ENCODE results near the gene MED13.

MED13 gene

GRCh38 chr17:62064791-62065563 lies at the start of gene MED13:
Gene MED13 (minus strand): TSS chr17:62065278. CDS start chr17:62065205, 73 bp downstream.
- peak within 1 kb of the TSS; percentile 92 to 99 for H3K4me3 Mint-ChIP-seq
- H3K9me3 Mint-ChIP-seq, result no peaks in the 10 kb centered on the region
- H3K27me3 Mint-ChIP-seq, result no peaks in the 10 kb centered on the region
- DNase-seq (peak; percentile 63 to 64), ATAC-seq (peak; percentile 51)
- peak within 1 kb of the TSS; percentile 99 for H3K27ac Mint-ChIP-seq
- peaks cover 40% of the 10 kb centered on the region for H3K4me1 Mint-ChIP-seq

GRCh38 chr17:62112229-62112628 lies 47.2 kb upstream of the MED13 start:
- ATAC-seq (no peak), DNase-seq (no peak)
- Mint-ChIP-seq H3K27me3 (no peaks in the 10 kb centered on the region), H3K27ac (no peak overlapping the region), H3K4me1 (no peaks in the 10 kb centered on the region), H3K9me3 (no peaks in the 10 kb centered on the region), H3K4me3 (no peak overlapping the region)

- no peaks in the 10 kb centered on the region for H3K27me3 Mint-ChIP-seq
- ATAC-seq (no peak), DNase-seq (no peak)
- no peak overlapping the region for H3K4me3 Mint-ChIP-seq
- no peaks in the 10 kb centered on the region for H3K9me3 Mint-ChIP-seq
- no peak overlapping the region for H3K27ac Mint-ChIP-seq
- H3K4me1 Mint-ChIP-seq, result no peaks in the 10 kb centered on the region
Measured at GRCh38 chr17:62111562-62112171, 46.6 kb upstream of the MED13 start.

- no peak for DNase-seq
- ATAC-seq, result no peak
- Mint-ChIP-seq H3K27me3 (no peaks in the 10 kb centered on the region), H3K4me1 (no peaks in the 10 kb centered on the region), H3K4me3 (no peak overlapping the region), H3K27ac (no peak overlapping the region), H3K9me3 (no peaks in the 10 kb centered on the region)
Measured at GRCh38 chr17:62110923-62111484, 45.9 kb upstream of the MED13 start.

GRCh38 chr17:62109924-62110323 lies 44.8 kb upstream of the MED13 start:
- Mint-ChIP-seq H3K4me1 (no peaks in the 10 kb centered on the region), H3K4me3 (no peak overlapping the region), H3K27me3 (no peaks in the 10 kb centered on the region), H3K9me3 (no peaks in the 10 kb centered on the region), H3K27ac (no peak overlapping the region)
- DNase-seq, result no peak
- no peak for ATAC-seq

GRCh38 chr17:62109378-62109902 lies 44.4 kb upstream of the MED13 start:
- no peaks in the 10 kb centered on the region for H3K9me3 Mint-ChIP-seq
- H3K4me1 Mint-ChIP-seq, result no peaks in the 10 kb centered on the region
- peak; percentile 72 to 75 for DNase-seq
- H3K27ac Mint-ChIP-seq, result peak overlapping the region in 1 of 2 donors; percentile 48
- H3K4me3 Mint-ChIP-seq, result no peak overlapping the region
- no peaks in the 10 kb centered on the region for H3K27me3 Mint-ChIP-seq
- ATAC-seq, result peak; percentile 100

GRCh38 chr17:62105861-62106260 lies 40.8 kb upstream of the MED13 start:
- Mint-ChIP-seq H3K27ac (no peak overlapping the region), H3K4me1 (no peaks in the 10 kb centered on the region), H3K27me3 (no peaks in the 10 kb centered on the region), H3K9me3 (no peaks in the 10 kb centered on the region), H3K4me3 (no peak overlapping the region)
- no peak for DNase-seq
- no peak for ATAC-seq

- H3K27ac Mint-ChIP-seq, result no peak overlapping the region
- no peaks in the 10 kb centered on the region for H3K27me3 Mint-ChIP-seq
Measured at GRCh38 chr17:62105357-62105756, 40.3 kb upstream of the MED13 start.

GRCh38 chr17:62101515-62101914 lies 36.4 kb upstream of the MED13 start:
- Mint-ChIP-seq H3K27ac (no peak overlapping the region), H3K4me3 (no peak overlapping the region), H3K9me3 (no peaks in the 10 kb centered on the region), H3K4me1 (peaks cover 29% of the 10 kb centered on the region), H3K27me3 (no peaks in the 10 kb centered on the region)
- DNase-seq, result no peak
- ATAC-seq, result no peak

More at GRCh38 chr17:62105357-62105756, 40.3 kb upstream of the MED13 start:
- DNase-seq, result no peak
- Mint-ChIP-seq H3K9me3 (no peaks in the 10 kb centered on the region), H3K4me1 (peaks cover 2% of the 10 kb centered on the region), H3K4me3 (no peak overlapping the region)
- ATAC-seq, result no peak

GRCh38 chr17:62101090-62101489 lies 36.0 kb upstream of the MED13 start:
- Mint-ChIP-seq H3K27ac (no peak overlapping the region), H3K4me1 (peaks cover 29% of the 10 kb centered on the region), H3K27me3 (no peaks in the 10 kb centered on the region), H3K4me3 (no peak overlapping the region), H3K9me3 (no peaks in the 10 kb centered on the region)
- DNase-seq (no peak), ATAC-seq (no peak)

GRCh38 chr17:62100055-62100454 lies 35.0 kb upstream of the MED13 start:
- no peak overlapping the region for H3K27ac Mint-ChIP-seq
- ATAC-seq (no peak), DNase-seq (no peak)
- H3K27me3 Mint-ChIP-seq, result no peaks in the 10 kb centered on the region
- H3K4me3 Mint-ChIP-seq, result no peak overlapping the region
- H3K9me3 Mint-ChIP-seq, result no peaks in the 10 kb centered on the region
- H3K4me1 Mint-ChIP-seq, result peaks cover 29% of the 10 kb centered on the region

GRCh38 chr17:62099532-62099931 lies 34.5 kb upstream of the MED13 start:
- H3K27ac Mint-ChIP-seq, result no peak overlapping the region
- no peak overlapping the region for H3K4me3 Mint-ChIP-seq
- H3K9me3 Mint-ChIP-seq, result no peaks in the 10 kb centered on the region
- ATAC-seq (no peak), DNase-seq (no peak)
- H3K27me3 Mint-ChIP-seq, result no peaks in the 10 kb centered on the region
- peaks cover 29% of the 10 kb centered on the region for H3K4me1 Mint-ChIP-seq

GRCh38 chr17:62098623-62099231 lies 33.6 kb upstream of the MED13 start:
- peak; percentile 8 to 19 for DNase-seq
- peak; percentile 91 for ATAC-seq
- H3K4me1 Mint-ChIP-seq, result peaks cover 31% of the 10 kb centered on the region
- H3K27me3 Mint-ChIP-seq, result no peaks in the 10 kb centered on the region
- H3K27ac Mint-ChIP-seq, result peak overlapping the region in 1 of 2 donors; percentile 66
- peak overlapping the region; percentile 5 to 7 for H3K4me3 Mint-ChIP-seq
- H3K9me3 Mint-ChIP-seq, result no peaks in the 10 kb centered on the region

- no peak overlapping the region for H3K27ac Mint-ChIP-seq
- peaks cover 36% of the 10 kb centered on the region for H3K4me1 Mint-ChIP-seq
- H3K27me3 Mint-ChIP-seq, result no peaks in the 10 kb centered on the region
- ATAC-seq (no peak), DNase-seq (no peak)
- H3K4me3 Mint-ChIP-seq, result no peak overlapping the region
- no peaks in the 10 kb centered on the region for H3K9me3 Mint-ChIP-seq
Measured at GRCh38 chr17:62096401-62096670, 31.3 kb upstream of the MED13 start.

- H3K27me3 Mint-ChIP-seq, result no peaks in the 10 kb centered on the region
Measured at GRCh38 chr17:62094175-62094574, 29.1 kb upstream of the MED13 start.

More at GRCh38 chr17:62094175-62094574, 29.1 kb upstream of the MED13 start:
- no peak for DNase-seq
- no peak overlapping the region for H3K27ac Mint-ChIP-seq
- no peak overlapping the region for H3K4me3 Mint-ChIP-seq
- no peak for ATAC-seq
- no peaks in the 10 kb centered on the region for H3K9me3 Mint-ChIP-seq
- H3K4me1 Mint-ChIP-seq, result peaks cover 25% of the 10 kb centered on the region

All from stimulated activated naive CD8-positive, alpha-beta T cell treated with anti-CD3 and anti-CD28 coated beads, Interleukin-15, amount 100 ng/mL, for 72 hours (primary cell).